Stimulated activated naive CD8-positive, alpha-beta T cell treated with anti-CD3 and anti-CD28 coated beads, Interleukin-15, Interleukin-2, amounts not matched to agents 100 ng/mL and 50 ng/mL, for 24 hours (primary cell): ENCODE results near the gene PCYT2.

Experiments used
- H3K27ac Mint-ChIP-seq: one replicate; pipeline ENCODE4 v1.8.0; 2021; ENCODE audit warnings: mild to moderate bottlenecking, mixed read lengths
- H3K27me3 Mint-ChIP-seq: one replicate; pipeline ENCODE4 v1.8.0; 2021; ENCODE audit warnings: mixed read lengths
- H3K36me3 Mint-ChIP-seq: one replicate; pipeline ENCODE4 v1.8.0; 2021; ENCODE audit warnings: low read depth, mixed read lengths
- H3K4me1 Mint-ChIP-seq: one replicate; pipeline ENCODE4 v1.8.0; 2021; ENCODE audit warnings: low read depth, mixed read lengths
- H3K4me3 Mint-ChIP-seq: one replicate; pipeline ENCODE4 v1.8.0; 2021; ENCODE audit warnings: mild to moderate bottlenecking, mixed read lengths
- H3K9me3 Mint-ChIP-seq: one replicate; pipeline ENCODE4 v1.8.0; 2021; ENCODE audit warnings: mixed read lengths

Gene PCYT2

DNA sequence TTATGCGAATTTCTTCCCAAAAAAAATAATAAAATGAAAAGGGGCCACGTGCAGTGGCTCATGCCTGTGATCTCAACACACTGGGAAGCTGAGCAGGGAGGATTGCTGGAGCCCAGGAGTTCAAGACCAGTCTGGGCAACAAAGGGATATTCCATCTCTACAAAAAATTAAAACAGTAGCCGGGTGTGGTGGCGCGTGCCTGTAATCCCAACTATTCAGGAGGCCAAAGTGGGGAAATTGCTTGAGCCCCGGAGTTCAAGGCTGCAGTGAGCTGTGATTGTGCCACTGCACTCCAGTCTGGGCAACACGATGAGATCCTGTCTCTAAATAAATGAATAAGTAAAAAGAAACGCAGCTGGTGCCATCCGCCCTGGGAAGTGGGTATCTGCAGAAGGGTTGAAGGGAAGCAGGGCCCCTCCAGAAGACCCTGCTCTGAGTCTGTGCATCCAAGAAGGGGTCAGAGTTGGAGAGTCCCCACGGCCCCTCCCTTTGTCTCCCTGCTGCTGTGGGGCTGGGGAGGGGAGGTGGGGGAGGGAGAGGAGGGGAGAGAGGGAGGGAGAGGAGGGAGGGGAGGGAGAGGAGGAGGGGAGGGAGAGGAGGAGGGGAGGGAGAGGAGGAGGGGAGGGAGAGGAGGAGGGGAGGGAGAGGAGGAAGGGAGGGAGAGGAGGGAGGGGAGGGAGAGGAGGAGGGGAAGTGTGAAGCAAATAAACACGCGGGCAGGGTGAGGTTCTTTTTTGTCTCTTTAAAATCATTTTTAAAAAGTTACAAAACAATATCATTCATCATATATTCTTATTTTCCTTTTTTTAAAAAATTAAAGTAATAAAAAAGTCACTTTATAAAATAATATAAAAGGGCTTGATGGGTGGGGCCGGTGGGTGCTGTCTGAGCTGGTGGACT, 40.8 kb upstream of the PCYT2 start:
- Mint-ChIP-seq H3K4me1 (no peaks in the 10 kb centered on the region), H3K9me3 (no peaks in the 10 kb centered on the region), H3K27me3 (no peaks in the 10 kb centered on the region), H3K36me3 (no peaks in the 10 kb centered on the region), H3K27ac (no peak overlapping the region), H3K4me3 (no peak overlapping the region)

DNA sequence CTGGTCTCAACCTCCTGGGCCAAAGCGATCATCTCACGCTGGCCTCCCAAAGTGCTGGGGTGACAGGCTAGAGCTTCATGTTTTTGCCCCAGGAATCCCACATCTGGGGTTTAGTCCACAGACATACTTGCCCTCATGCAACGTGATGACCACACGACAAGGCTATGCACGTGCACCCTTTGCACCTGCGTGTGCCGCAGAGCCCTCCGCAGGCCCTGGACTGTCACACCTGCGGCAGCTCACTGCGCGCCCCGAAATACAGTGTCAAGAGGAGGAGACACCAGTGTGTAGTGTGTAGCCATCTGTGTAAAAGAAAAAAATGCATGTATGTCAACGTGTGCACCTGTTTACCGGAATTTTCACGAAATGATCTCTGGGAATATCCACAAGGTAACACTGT, 39.3 kb upstream of the PCYT2 start:
- Mint-ChIP-seq H3K27me3 (no peaks in the 10 kb centered on the region), H3K36me3 (no peaks in the 10 kb centered on the region), H3K4me3 (no peak overlapping the region), H3K4me1 (no peaks in the 10 kb centered on the region), H3K9me3 (no peaks in the 10 kb centered on the region), H3K27ac (no peak overlapping the region)

DNA sequence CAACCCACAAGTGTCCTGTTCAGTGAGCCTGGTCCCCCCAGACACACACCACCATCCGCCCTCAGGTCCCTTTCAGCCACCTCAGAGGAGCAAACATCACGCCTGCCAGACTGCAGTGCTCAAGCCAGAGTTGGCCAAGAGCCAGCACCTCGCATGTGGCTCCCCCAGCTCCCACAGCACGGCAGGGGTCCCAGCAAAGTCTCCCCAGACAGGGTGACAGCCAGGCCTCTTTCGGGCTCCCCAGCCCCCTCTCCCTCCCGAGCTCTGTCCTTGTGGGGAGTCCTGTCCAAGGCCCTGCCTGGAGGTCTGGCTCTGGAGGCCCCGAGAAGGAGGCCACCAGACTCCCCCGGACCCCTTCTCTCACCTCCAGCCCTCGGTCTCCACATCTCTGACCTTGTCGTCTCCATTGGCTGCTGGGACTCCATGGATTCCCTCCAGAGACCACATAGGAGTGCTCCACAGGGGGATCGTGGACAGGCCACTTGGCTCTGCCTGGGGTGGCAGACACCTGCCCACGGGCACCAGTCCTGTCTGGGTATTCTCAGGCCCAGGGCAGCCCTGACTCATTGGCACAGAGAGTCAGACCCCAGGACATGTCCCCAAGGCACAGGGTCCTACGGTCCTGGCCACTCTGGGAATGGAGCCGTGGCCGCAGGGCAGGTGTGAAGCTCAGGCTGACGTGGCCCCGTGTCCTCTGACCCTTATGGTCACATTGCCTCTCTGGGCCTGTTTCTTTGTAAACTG, 37.6 kb upstream of the PCYT2 start:
- Mint-ChIP-seq H3K27ac (no peak overlapping the region), H3K9me3 (no peaks in the 10 kb centered on the region), H3K36me3 (no peaks in the 10 kb centered on the region), H3K4me3 (no peak overlapping the region), H3K27me3 (no peaks in the 10 kb centered on the region), H3K4me1 (no peaks in the 10 kb centered on the region)

DNA sequence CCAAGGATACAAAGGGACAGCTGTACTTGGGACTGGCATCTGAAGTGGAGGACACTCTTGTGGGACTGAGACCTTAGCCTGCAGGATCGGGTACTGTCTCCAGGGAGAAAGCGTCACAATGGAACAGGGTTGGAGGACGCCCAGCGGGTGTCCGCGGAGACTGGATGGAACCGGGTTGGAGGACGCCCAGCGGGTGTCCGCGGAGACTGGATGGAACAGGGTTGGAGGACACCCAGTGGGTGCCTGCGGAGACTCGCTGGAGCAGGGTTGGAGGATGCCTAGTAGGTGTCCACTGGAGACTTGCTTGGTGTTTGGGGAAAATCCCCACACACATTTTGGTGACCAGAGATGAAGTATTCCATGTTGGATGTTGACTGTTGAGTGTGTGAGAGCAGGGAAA, 36.0 kb upstream of the PCYT2 start, which contains the start of gene MYADML2:
Gene MYADML2 (minus strand): TSS at position 45 of the 400 bp plus-strand sequence. CDS start 5,492 bp downstream, outside the sequence.
- no peaks in the 10 kb centered on the region for H3K36me3 Mint-ChIP-seq
- H3K4me3 Mint-ChIP-seq, result no peak within 1 kb of the TSS
- H3K9me3 Mint-ChIP-seq, result no peaks in the 10 kb centered on the region
- H3K4me1 Mint-ChIP-seq, result no peaks in the 10 kb centered on the region
- no peaks in the 10 kb centered on the region for H3K27me3 Mint-ChIP-seq
- H3K27ac Mint-ChIP-seq, result no peak within 1 kb of the TSS

DNA sequence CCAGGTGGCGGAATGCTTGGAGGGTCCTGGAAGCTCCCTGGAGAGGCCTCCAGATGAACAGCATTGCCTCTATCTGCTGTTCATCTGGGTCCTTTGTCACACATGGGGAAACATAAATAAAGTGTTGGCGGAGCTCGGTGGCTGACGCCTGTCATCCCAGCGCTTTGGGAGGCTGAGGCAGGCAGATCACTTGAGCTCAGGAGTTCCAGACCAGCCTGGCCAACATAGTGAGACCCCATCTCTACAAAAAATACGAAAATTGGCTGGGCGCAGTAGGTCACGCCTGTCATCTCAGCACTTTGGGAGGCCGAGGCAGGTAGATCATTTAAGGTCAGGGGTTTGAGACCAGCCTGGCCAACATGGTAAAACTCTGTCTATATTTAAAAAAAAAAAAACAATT, 33.7 kb upstream of the PCYT2 start:
- no peaks in the 10 kb centered on the region for H3K36me3 Mint-ChIP-seq
- H3K9me3 Mint-ChIP-seq, result no peaks in the 10 kb centered on the region
- peaks cover 5% of the 10 kb centered on the region for H3K27me3 Mint-ChIP-seq
- no peak overlapping the region for H3K4me3 Mint-ChIP-seq
- H3K4me1 Mint-ChIP-seq, result no peaks in the 10 kb centered on the region
- H3K27ac Mint-ChIP-seq, result no peak overlapping the region

DNA sequence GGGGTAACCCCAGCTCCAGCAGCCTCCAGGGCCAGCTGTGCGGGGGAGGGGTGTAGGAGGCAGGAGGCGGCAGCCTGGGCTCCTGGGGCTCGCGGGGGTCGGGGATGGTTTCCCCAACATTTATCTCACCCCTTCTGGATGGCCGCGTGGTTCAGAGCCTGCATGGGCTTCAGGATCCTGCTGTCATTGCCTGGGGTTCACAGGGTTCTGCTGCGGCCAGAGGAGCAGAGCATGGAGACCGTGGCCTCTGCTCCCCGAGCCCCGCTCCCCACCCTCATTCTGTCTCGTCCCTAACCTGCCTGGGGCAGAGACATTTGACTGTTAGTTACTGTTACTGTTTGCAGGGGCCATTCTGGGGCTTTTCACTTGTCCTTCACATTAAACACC, 31.0 kb upstream of the PCYT2 start:
- Mint-ChIP-seq H3K27ac (no peak overlapping the region), H3K27me3 (peaks cover 5% of the 10 kb centered on the region), H3K4me3 (no peak overlapping the region), H3K9me3 (no peaks in the 10 kb centered on the region), H3K4me1 (peaks cover 11% of the 10 kb centered on the region), H3K36me3 (no peaks in the 10 kb centered on the region)

DNA sequence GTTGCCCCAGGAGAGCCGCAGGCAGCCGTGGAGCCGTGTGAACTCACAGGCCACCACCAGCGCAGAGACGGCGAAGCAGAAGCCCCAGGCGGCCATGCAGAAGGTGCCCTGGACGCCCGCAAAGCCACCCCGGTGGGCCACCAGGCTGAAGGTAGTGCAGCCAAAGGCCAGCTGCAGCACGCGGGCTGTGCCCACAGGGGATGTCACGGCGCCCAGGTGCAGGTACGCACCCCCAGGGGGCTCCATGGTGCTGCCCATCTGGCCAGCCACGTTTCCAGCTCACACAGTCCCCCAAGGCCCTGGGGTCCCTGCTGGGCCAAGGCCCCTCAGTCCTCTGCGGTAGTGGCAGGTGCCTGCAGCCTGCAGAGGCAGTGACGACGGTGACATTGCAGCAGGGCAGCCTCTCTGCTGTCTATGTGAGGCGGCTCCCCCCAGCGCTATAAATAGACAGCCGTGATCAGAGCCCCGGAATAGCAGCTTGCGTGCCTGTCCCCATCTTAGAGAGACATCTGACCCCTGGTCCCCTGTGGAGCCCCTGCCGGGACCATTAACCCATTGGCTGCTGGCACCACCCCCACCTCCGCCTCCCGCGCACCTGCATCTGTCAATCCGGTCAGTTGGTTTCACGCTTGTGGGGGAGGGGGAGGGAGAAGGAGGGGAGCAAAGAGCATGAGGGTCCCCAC, 30.4 kb upstream of the PCYT2 start:
- Mint-ChIP-seq H3K4me3 (no peak overlapping the region), H3K36me3 (no peaks in the 10 kb centered on the region), H3K27me3 (peaks cover 5% of the 10 kb centered on the region), H3K9me3 (no peaks in the 10 kb centered on the region), H3K27ac (no peak overlapping the region), H3K4me1 (peaks cover 12% of the 10 kb centered on the region)

DNA sequence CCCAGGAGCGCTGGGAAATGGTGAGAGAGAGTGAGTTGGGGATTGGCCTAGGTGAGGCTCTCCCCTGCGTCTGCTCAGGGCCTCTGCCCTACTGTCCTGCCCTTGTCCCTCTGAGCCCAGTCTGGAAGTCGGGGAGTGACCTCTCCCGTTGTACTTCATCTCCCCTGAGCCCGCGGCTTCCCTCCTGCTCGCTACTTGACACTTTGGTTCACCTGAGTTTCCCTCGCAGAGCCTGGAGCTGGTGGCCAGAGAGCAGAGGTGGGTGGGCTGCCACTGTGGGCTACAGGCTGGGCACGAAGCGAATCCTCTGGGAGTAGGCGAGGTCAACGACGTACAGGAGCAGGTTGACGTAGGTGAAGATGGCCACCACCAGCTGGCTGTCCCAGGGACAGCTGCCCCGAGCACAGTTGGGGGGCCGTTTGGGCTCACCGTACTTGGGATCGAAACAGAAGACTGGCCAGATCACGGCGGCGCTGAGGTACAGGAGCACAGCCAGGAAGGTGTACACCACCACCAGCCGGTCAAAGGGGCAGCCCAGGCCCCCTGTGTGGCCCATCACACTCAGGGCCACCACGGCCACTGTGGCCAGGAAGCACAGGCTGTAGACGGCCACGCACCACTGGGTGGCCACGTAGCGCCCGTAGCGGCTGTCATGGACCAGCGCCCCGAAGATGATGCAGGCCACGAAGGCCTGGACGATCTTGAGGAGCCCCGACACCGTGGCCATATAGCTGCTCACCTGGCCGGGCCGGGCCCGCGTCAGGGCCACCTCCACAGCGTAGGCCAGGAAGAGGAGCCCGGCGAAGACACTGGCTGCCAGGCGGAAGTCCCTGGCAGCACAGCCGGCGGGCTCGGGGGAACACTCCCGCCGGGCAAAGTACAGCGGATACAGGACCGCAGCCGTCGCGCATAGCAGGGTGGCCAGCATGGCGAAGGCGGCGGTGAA, 29.6 kb upstream of the PCYT2 start:
- H3K27me3 Mint-ChIP-seq, result peaks cover 5% of the 10 kb centered on the region
- no peaks in the 10 kb centered on the region for H3K9me3 Mint-ChIP-seq
- H3K4me3 Mint-ChIP-seq, result no peak overlapping the region
- no peak overlapping the region for H3K27ac Mint-ChIP-seq
- H3K4me1 Mint-ChIP-seq, result peaks cover 16% of the 10 kb centered on the region
- H3K36me3 Mint-ChIP-seq, result peaks cover 3% of the 10 kb centered on the region

DNA sequence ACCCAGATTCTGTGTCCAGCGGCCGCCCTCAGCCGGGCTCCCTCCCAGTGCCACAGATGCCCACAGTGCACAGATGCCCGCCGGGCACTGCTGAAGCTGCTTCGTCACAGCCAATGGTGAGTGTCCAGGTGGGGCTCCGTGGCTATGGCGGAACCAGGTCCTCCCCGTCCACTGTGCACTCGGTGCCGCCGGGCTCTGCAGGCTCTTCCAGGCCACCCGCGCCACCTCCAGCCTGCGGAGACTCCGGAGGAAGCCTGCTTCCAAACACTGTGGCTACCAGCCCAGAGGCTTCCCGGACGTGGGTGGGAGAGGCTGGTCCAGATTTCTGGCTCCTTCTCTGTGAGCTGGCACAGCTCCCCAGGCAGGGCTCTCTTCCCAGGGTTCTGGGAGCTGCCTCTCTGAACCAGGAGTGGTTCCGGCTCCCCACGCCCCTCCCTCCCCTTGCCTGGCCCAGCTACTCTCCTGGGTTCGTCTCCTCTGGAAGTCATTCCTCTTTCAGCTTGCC, 28.7 kb upstream of the PCYT2 start:
- no peaks in the 10 kb centered on the region for H3K9me3 Mint-ChIP-seq
- no peak overlapping the region for H3K4me3 Mint-ChIP-seq
- H3K27me3 Mint-ChIP-seq, result peaks cover 5% of the 10 kb centered on the region
- no peak overlapping the region for H3K27ac Mint-ChIP-seq
- H3K4me1 Mint-ChIP-seq, result peaks cover 21% of the 10 kb centered on the region
- H3K36me3 Mint-ChIP-seq, result peaks cover 6% of the 10 kb centered on the region

DNA sequence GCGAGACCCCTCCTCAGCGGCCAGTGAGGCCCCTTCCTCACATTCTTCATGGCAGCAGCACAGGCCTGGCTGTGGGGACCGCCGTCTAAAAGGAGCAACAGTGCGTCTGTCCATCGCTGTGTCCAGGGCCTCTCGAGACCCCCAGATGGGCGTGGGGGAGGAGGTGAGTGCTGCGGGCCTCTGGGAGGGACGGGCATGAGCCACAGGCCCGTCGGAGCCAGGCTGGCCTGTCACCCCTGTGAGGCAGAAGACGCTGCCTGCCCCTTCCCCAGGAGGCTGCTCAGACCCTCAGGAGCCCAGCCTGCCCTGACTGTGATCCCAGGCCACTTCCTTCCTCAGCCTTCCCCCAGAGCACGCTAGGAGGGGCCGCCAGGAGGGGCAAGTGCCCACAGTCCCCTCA, 28.0 kb upstream of the PCYT2 start:
- Mint-ChIP-seq H3K36me3 (peaks cover 6% of the 10 kb centered on the region), H3K4me1 (peaks cover 22% of the 10 kb centered on the region)

DNA sequence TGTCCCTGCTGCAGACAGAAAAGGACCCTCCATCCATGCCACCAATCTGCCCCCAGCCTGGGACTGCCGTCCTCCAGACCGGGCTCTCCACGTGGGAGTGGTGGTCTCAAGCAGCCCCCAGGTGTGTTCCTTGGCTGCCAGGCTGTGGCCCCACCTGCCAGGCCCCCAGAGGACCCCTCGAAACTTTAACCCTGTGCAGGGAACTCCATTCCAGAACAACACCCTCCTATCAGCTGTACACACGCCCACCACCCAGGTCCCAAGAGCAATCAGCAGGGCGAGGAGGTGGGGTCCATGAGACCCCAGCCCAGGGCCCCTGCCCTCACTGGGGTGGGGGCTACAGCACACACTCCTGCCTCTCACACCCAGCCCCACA, 24.5 kb upstream of the PCYT2 start:
- Mint-ChIP-seq H3K4me1 (peaks cover 37% of the 10 kb centered on the region), H3K4me3 (peak overlapping the region; percentile 90), H3K9me3 (no peaks in the 10 kb centered on the region)

More for the DNA sequence above, 28.0 kb upstream of the PCYT2 start:
- Mint-ChIP-seq H3K9me3 (no peaks in the 10 kb centered on the region), H3K27me3 (peaks cover 5% of the 10 kb centered on the region), H3K4me3 (no peak overlapping the region), H3K27ac (no peak overlapping the region)

DNA sequence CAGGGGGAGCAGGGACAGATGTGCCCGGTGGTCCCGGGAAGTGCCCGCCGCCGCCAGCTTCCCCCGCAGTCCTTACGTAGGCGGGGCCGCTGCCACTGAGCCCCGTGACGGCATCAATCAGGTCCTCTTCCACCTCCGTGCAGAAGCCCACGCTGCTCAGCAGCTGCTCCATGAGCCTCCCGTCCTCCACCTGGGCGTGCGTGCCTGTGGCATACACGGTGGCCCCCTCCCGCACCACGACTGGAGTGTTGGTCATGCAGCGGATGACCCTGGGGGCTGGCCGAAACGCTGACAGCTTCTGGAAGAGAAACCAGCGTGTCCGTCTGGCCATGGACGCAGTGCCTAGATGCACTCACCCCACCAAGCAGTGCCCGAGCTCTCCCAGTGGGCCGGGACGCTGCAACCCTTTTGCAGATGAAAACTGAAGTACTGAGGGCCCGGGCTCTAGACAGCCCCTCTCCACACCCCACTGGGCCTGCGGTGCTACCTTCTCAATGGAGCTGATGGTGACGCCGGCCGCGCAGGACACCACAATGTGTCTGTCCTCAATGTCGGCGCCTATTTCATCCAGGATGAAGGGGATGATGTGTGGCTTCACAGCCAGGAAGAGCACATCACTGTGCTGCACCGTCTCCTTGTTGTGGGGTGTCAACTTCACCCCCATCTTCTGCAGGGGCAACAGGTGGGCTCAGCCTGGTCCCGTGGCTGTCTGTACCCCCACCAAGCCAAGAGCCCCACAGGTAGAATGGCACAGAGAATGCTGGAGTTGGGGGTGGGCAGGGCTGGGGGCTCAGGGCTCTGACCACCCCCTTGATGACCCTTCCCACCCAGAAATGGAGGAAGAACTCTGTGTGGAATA, 23.9 kb upstream of the PCYT2 start:
- H3K36me3 Mint-ChIP-seq, result peaks cover 19% of the 10 kb centered on the region
- H3K4me1 Mint-ChIP-seq, result peaks cover 40% of the 10 kb centered on the region
- no peak overlapping the region for H3K27ac Mint-ChIP-seq
- no peaks in the 10 kb centered on the region for H3K27me3 Mint-ChIP-seq
- H3K4me3 Mint-ChIP-seq, result peak overlapping the region; percentile 90
- no peaks in the 10 kb centered on the region for H3K9me3 Mint-ChIP-seq

More for the DNA sequence above, 24.5 kb upstream of the PCYT2 start:
- Mint-ChIP-seq H3K27me3 (peaks cover 5% of the 10 kb centered on the region), H3K36me3 (peaks cover 19% of the 10 kb centered on the region), H3K27ac (peak overlapping the region; percentile 93)

DNA sequence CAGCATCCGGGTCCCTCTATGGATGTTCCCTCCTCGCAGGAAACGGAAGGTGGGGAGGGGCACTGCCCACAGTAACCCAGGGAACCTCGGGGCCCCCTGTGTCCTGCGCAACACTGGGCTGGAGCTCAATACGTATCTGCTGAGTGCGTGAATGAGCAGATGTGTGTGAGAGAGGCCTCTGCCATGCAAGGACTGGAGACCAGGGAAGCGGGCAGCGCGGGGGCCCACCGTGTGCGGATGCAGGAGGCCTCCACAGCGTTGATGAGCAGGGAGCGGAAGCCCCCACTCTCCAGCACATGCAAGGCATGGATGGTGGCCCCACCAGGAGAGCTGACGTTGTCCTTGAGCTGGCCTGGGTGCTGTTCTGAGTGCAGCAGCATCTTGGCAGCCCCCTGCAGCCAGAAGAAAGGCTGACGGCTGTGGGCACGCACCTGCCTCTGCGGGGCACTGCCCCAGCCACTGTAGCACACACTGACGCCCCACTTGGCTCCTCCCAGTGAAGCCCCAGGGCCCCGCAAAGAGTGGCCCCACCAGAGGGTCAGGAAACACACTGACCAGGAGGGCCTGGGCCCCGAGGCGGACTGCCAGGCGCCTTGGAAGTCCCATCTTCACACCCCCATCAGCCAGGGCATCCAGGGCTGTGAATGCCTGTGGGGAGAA, 23.0 kb upstream of the PCYT2 start:
- no peaks in the 10 kb centered on the region for H3K9me3 Mint-ChIP-seq
- H3K4me3 Mint-ChIP-seq, result no peak overlapping the region
- no peak overlapping the region for H3K27ac Mint-ChIP-seq
- peaks cover 40% of the 10 kb centered on the region for H3K4me1 Mint-ChIP-seq
- peaks cover 19% of the 10 kb centered on the region for H3K36me3 Mint-ChIP-seq
- H3K27me3 Mint-ChIP-seq, result peaks cover under 1% of the 10 kb centered on the region
